HepG2 (cell line): ENCODE results near the gene AP3D1. TPM values are rescaled to one million over a fixed set of nuclear protein-coding genes. Genes with fewer than 3 reads are reported as not detected.

Experiments
- CBX1 ChIP-seq: IDR thresholded peaks from one replicate; pipeline ENCODE4 v1.6.1; 2016; ENCODE audit warnings: antibody characterized with exemption, low read depth
- DMAP1 ChIP-seq: IDR thresholded peaks from 2 replicates; pipeline ENCODE4 v1.6.1; 2016
- GABPB1 ChIP-seq: IDR thresholded peaks from 2 replicates; pipeline ENCODE4 v1.6.1; 2016; ENCODE audit warnings: mild to moderate bottlenecking, missing genetic modification reagents, moderate library complexity, missing compliant biosample characterization
- JUND ChIP-seq: sonication (generic); formaldehyde crosslinking; IDR thresholded peaks from 2 replicates; pipeline ENCODE4 v1.8.0; 2022; ENCODE audit warnings: mild to moderate bottlenecking, missing genetic modification reagents
- KAT8 ChIP-seq: IDR thresholded peaks from 2 replicates; pipeline ENCODE4 v1.6.1; 2016; ENCODE audit warnings: missing genetic modification reagents, missing compliant biosample characterization
- KDM2A ChIP-seq: sonication (generic); formaldehyde crosslinking; IDR thresholded peaks from 2 replicates; pipeline ENCODE4 v1.4.0; 2020; ENCODE audit warnings: low read depth, missing genetic modification reagents, borderline replicate concordance
- MAFK ChIP-seq, 2 experiments: IDR thresholded peaks in 1 of 2; conservative IDR thresholded peaks in 1 of 2; 2 replicates each; pipeline ENCODE4 v1.6.1; 2011; ENCODE audit warnings: improper control_type of control experiment in 2 of 2, low read length in 2 of 2
- MZF1 ChIP-seq: sonication (generic); formaldehyde crosslinking; IDR thresholded peaks from 2 replicates; pipeline ENCODE4 v1.8.1; 2023; ENCODE audit warnings: mild to moderate bottlenecking, missing genetic modification reagents, borderline replicate concordance
- NCOR1 ChIP-seq: fragments of 200-600 bp; sonication (generic); IDR thresholded peaks from 2 replicates; pipeline ENCODE4 v1.7.0; 2017; ENCODE audit warnings: antibody characterized with exemption, low read length, borderline replicate concordance
- PAXIP1 ChIP-seq: sonication (generic); formaldehyde crosslinking; conservative IDR thresholded peaks from 2 replicates; pipeline ENCODE4 v1.4.0; 2020; ENCODE audit warnings: mild to moderate bottlenecking, missing genetic modification reagents, moderate library complexity
- PLSCR1 ChIP-seq: sonication (generic); formaldehyde crosslinking; IDR thresholded peaks from 2 replicates; pipeline ENCODE4 v1.5.0; 2020; ENCODE audit warnings: missing genetic modification reagents, mild to moderate bottlenecking, borderline replicate concordance
- SOX6 ChIP-seq, 2 experiments: fragments of 450-650 bp in 1 of 2; sonication (generic) in 1 of 2; formaldehyde crosslinking in 1 of 2; IDR thresholded peaks; 2 replicates each; pipeline versions ENCODE4 v1.4.0 to v1.6.1; 2017 to 2020; ENCODE audit warnings: antibody characterized with exemption in 1 of 2, mild to moderate bottlenecking in 1 of 2, missing genetic modification reagents in 1 of 2
- TBP ChIP-seq: sonication (generic); formaldehyde crosslinking; IDR thresholded peaks from 2 replicates; pipeline ENCODE4 v1.5.0; 2020; ENCODE audit warnings: missing genetic modification reagents
- THAP9 ChIP-seq: sonication (generic); formaldehyde crosslinking; IDR thresholded peaks from 2 replicates; pipeline ENCODE4; 2020; ENCODE audit warnings: missing genetic modification reagents, mild to moderate bottlenecking, borderline replicate concordance
- WIZ ChIP-seq: sonication (generic); formaldehyde crosslinking; IDR thresholded peaks from 2 replicates; pipeline ENCODE4 v1.5.1; 2020; ENCODE audit warnings: mild to moderate bottlenecking, missing genetic modification reagents
- ZFP1 ChIP-seq: IDR thresholded peaks from 2 replicates; pipeline ENCODE4 v1.6.1; 2016
- ZNF547 ChIP-seq: sonication (generic); formaldehyde crosslinking; IDR thresholded peaks from 2 replicates; pipeline ENCODE4 v1.5.1; 2020; ENCODE audit warnings: mild to moderate bottlenecking, missing genetic modification reagents
- ZNF567 ChIP-seq: sonication (generic); formaldehyde crosslinking; IDR thresholded peaks from 2 replicates; pipeline ENCODE4 v1.8.1; 2023; ENCODE audit warnings: mild to moderate bottlenecking, missing genetic modification reagents, borderline replicate concordance
- ZNF569 ChIP-seq: sonication (generic); formaldehyde crosslinking; IDR thresholded peaks from 2 replicates; pipeline ENCODE4 v1.5.0; 2020; ENCODE audit warnings: mild to moderate bottlenecking, missing genetic modification reagents, moderate library complexity, borderline replicate concordance
- ZNF792 ChIP-seq: IDR thresholded peaks from 2 replicates; pipeline ENCODE4 v1.6.1; 2016
- ZNF800 ChIP-seq: sonication (generic); formaldehyde crosslinking; IDR thresholded peaks from 2 replicates; pipeline ENCODE4 v1.4.0; 2020; ENCODE audit warnings: missing genetic modification reagents
- polyA plus RNA-seq, 8 experiments: library from polyadenylated mRNA; depleted of rRNA in 3 of 8; stranded (reverse) in 7 of 8; unstranded in 1 of 8; fragments of >200 nt; fragmentation: Illumina TruSeq in 4 of 8; extraction: Trizol in 4 of 8; gene quantifications; 2 replicates each; pipeline versions ENCODE4 v1.2.1 to v1.2.3, GENCODE V29; 2011 to 2016; ENCODE audit warnings: low read depth in 4 of 8, missing spikeins in 1 of 8, mixed read lengths in 1 of 8; ENCODE audit not compliant: insufficient read depth in 1 of 8
- total RNA-seq, 5 experiments: library from RNA; depleted of rRNA; stranded (reverse); fragments of >200 nt; fragmentation: Illumina TruSeq; extraction: Trizol; gene quantifications; 2 replicates each; pipeline ENCODE4 v1.2.3, GENCODE V29; 2016; ENCODE audit warnings: low read depth in 1 of 5

Gene AP3D1
- total and polyA plus RNA-seq, 2 of the 13 experiments (the other 11 are each of a cell fraction or from before 2014, with no cell fraction given): 68.0 to 82.6 TPM

- TF ChIP-seq THAP9: no peak
- TF ChIP-seq NCOR1: no peak
- no peak for TF ChIP-seq ZFP1
- TF ChIP-seq ZNF547 (CRISPR knock-in tag): peak; percentile 86
- peak; percentile 43 for TF ChIP-seq CBX1
- TF ChIP-seq ZNF800 (CRISPR knock-in tag): no peak
- peak; percentile 68; the same call in 1 of the 2 replicates for TF ChIP-seq GABPB1 (CRISPR knock-in tag)
- no peak for TF ChIP-seq DMAP1 (CRISPR knock-in tag)
- TF ChIP-seq MZF1: no peak
- TF ChIP-seq KDM2A (CRISPR knock-in tag): peak; percentile 46; the same call in 1 of the 2 replicates
- peak; percentile 79; the same call in 1 of the 2 replicates for TF ChIP-seq TBP (CRISPR knock-in tag)
- TF ChIP-seq PAXIP1: no peak
- TF ChIP-seq ZNF567 (CRISPR knock-in tag): no peak
- TF ChIP-seq KAT8: no peak; the same call in 1 of the 2 replicates
- no peak for TF ChIP-seq PLSCR1 (CRISPR knock-in tag)
- no peak for TF ChIP-seq SOX6 (IDR thresholded peaks at IDR 0.05)
- TF ChIP-seq SOX6 (CRISPR knock-in tag; IDR thresholded peaks at IDR 0.05): no peak; the same call in 1 of the 2 replicates
- TF ChIP-seq WIZ: no peak
- peak; percentile 26; the same call in 1 of the 2 replicates for TF ChIP-seq ZNF792 (CRISPR knock-in tag)
- TF ChIP-seq MAFK (conservative IDR thresholded peaks at IDR 0.05 in 1 of 2, IDR thresholded peaks at IDR 0.05 in 1 of 2; ENCODE audit: low read length in 2 of 2): no peak
- peak; percentile 3; the same call in 1 of the 2 replicates for TF ChIP-seq JUND (CRISPR knock-in tag)
- 0 out of 2 replicates have a peak, but pooled peaks have one; percentile 82 for TF ChIP-seq ZNF569 (CRISPR knock-in tag)
Measured at GRCh38 chr19:2050991-2051772, 100.2 kb downstream of the AP3D1 start, which contains the start of gene MKNK2 (continued).
